GM19043 (cell line): ENCODE measurements around the gene SHISA6.

ENCODE experiments used
- ATAC-seq: cut with Tn5 transposase; IDR thresholded peaks from one replicate; pipeline ENCODE4 v1.9.1; 2021; ENCODE audit warnings: low read depth; ENCODE audit not compliant: unreplicated experiment

SHISA6 gene

GRCh38 chr17:11240841-11241610 lies at the start of gene SHISA6:
Gene SHISA6 (plus strand): TSS chr17:11241213.
- no peak for ATAC-seq

- no peak for ATAC-seq
Observed at GRCh38 chr17:11195801-11196200, 45.2 kb upstream of the SHISA6 start.

GRCh38 chr17:11204991-11205390 lies 36.0 kb upstream of the SHISA6 start:
- ATAC-seq = no peak

- no peak for ATAC-seq
Observed at GRCh38 chr17:11205659-11206058, 35.4 kb upstream of the SHISA6 start.

- no peak for ATAC-seq
Observed at GRCh38 chr17:11209906-11210305, 31.1 kb upstream of the SHISA6 start.

- ATAC-seq = no peak
Observed at GRCh38 chr17:11212792-11213191, 28.2 kb upstream of the SHISA6 start.

- ATAC-seq = no peak
Observed at GRCh38 chr17:11216976-11217375, 24.0 kb upstream of the SHISA6 start.

- ATAC-seq = no peak
Observed at GRCh38 chr17:11221196-11221595, 19.8 kb upstream of the SHISA6 start.

- no peak for ATAC-seq
Observed at GRCh38 chr17:11221721-11222120, 19.3 kb upstream of the SHISA6 start.

GRCh38 chr17:11238705-11239104 lies 2.3 kb upstream of the SHISA6 start:
- no peak for ATAC-seq

GRCh38 chr17:11239379-11239970 lies 1.5 kb upstream of the SHISA6 start:
- no peak for ATAC-seq

GRCh38 chr17:11240041-11240840 lies 772 bp upstream of the SHISA6 start:
- ATAC-seq = no peak

- ATAC-seq = no peak
Observed at GRCh38 chr17:11241611-11242226, 706 bp downstream of the SHISA6 start.

- ATAC-seq = no peak
Observed at GRCh38 chr17:11242411-11242810, 1.4 kb downstream of the SHISA6 start.

GRCh38 chr17:11244776-11245175 lies 3.8 kb downstream of the SHISA6 start:
- ATAC-seq = no peak

- no peak for ATAC-seq
Observed at GRCh38 chr17:11245187-11245586, 4.2 kb downstream of the SHISA6 start.

GRCh38 chr17:11245791-11246190 lies 4.8 kb downstream of the SHISA6 start:
- ATAC-seq = no peak

- no peak for ATAC-seq
Observed at GRCh38 chr17:11250161-11250560, 9.1 kb downstream of the SHISA6 start.

- ATAC-seq = no peak
Observed at GRCh38 chr17:11251561-11252107, 10.6 kb downstream of the SHISA6 start.

GRCh38 chr17:11252146-11252545 lies 11.1 kb downstream of the SHISA6 start:
- no peak for ATAC-seq

GRCh38 chr17:11256877-11257276 lies 15.9 kb downstream of the SHISA6 start:
- ATAC-seq = no peak
